ENCODE results near the gene TMEM52B. TPM values are rescaled to one million over a fixed set of nuclear protein-coding genes. Genes with fewer than 3 reads are reported as not detected.

The TMEM52B gene
- total RNA-seq, 1 donor from 2014 or later: not detected

- intact Hi-C loops (cut with micrococcal nuclease): loop anchor here (1.0 kb wide), 1 partner anchor 438 kb away; the partner anchor contains the start of gene STYK1
Measured at GRCh38 chr12:10236720-10237119, 57.9 kb downstream of the TMEM52B start.

- intact Hi-C loops (cut with micrococcal nuclease): no loop called here
Measured at GRCh38 chr12:10238526-10238925, 59.7 kb downstream of the TMEM52B start.

DNA sequence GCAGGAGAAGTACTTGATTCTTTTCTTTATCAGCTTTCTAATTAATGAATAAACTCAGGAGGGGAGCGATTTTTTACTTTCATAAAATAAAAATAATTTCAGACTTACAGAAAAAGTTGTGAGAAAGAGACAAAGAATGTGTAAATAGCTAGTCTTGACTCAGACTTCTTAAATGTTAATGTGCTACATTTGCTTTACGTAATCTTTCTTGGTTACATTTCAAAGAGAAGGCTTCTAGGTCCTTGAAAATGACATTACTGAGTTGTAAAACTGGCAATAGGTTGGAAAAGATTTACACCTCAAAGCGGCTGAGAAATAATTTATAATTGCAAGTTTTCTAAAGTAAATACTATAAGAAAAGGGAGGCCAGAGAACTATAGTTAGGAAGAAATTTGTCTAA is 62.5 kb downstream of the TMEM52B start:
- intact Hi-C loops (cut with micrococcal nuclease): loop anchor here (5.0 to 10.0 kb wide), 2 partner anchors 51 to 1244 kb away; no protein-coding TSS in a partner anchor

Other genes starting within 250 kb of the TMEM52B start
- not detected in 2 replicates for gene CLEC2A, start 246.7 kb upstream of the TMEM52B start, total RNA-seq
- 1.8 TPM in 2 replicates for gene CLEC12A, start 207.6 kb upstream of the TMEM52B start, total RNA-seq
- not detected in 2 replicates for gene CLEC1B, start 179.9 kb upstream of the TMEM52B start, total RNA-seq
- 0.50 TPM in 1 of 2 replicates, not detected in the other for gene CLEC12B, start 168.4 kb upstream of the TMEM52B start, total RNA-seq
- not detected in 2 replicates for gene CLEC9A, start 148.3 kb upstream of the TMEM52B start, total RNA-seq
- gene CLEC1A, start 80.0 kb upstream of the TMEM52B start, total RNA-seq: not detected in 2 replicates
- not detected in 2 replicates for gene CLEC7A, start 48.8 kb upstream of the TMEM52B start, total RNA-seq
- gene OLR1, start 6.9 kb upstream of the TMEM52B start, total RNA-seq: not detected in 2 replicates
- gene GABARAPL1, start 33.8 kb downstream of the TMEM52B start, total RNA-seq: 6.6 and 7.0 TPM in 2 replicates
- gene KLRD1, start 128.8 kb downstream of the TMEM52B start, total RNA-seq: 0.50 and 0.70 TPM in 2 replicates
- 0.23 and 0.43 TPM in 2 replicates for gene KLRK1, start 211.0 kb downstream of the TMEM52B start, total RNA-seq
- gene KLRC4, start 230.7 kb downstream of the TMEM52B start, total RNA-seq: not detected in 2 replicates
- gene KLRC3, start 241.6 kb downstream of the TMEM52B start, total RNA-seq: not detected in 2 replicates